H9 (cell line): Measurements from ENCODE around the gene PDZD2. TPM values are rescaled to one million over a fixed set of nuclear protein-coding genes. Genes with fewer than 3 reads are reported as not detected.

Experiments used
- DNase-seq: peaks from one replicate; pipeline ENCODE4 v3.0.0-alpha.2; 2017
- H2AFZ ChIP-seq: one replicate; pipeline ENCODE4 v1.6.1; 2013; ENCODE audit warnings: mild to moderate bottlenecking, low read length, control low read depth, moderate library complexity
- H2AK5ac ChIP-seq: 2 replicates; pipeline ENCODE4 v1.6.1; 2013; ENCODE audit warnings: low read length, control low read depth, mixed read lengths; ENCODE audit not compliant: insufficient read length
- H2BK120ac ChIP-seq: one replicate; pipeline ENCODE4 v1.6.1; 2013; ENCODE audit warnings: low read depth, mild to moderate bottlenecking, low read length, control low read depth, inconsistent platforms; ENCODE audit not compliant: poor library complexity, severe bottlenecking
- H2BK12ac ChIP-seq: 2 replicates; pipeline ENCODE4 v1.6.1; 2013; ENCODE audit warnings: low read length, control low read depth, mixed read lengths, low read depth; ENCODE audit not compliant: insufficient read length
- H2BK15ac ChIP-seq: 2 replicates; pipeline ENCODE4 v1.6.1; 2013; ENCODE audit warnings: low read depth, low read length, control low read depth
- H2BK20ac ChIP-seq: one replicate; pipeline ENCODE4 v1.6.1; 2013; ENCODE audit warnings: low read depth, mild to moderate bottlenecking, low read length, control low read depth, inconsistent platforms; ENCODE audit not compliant: poor library complexity, severe bottlenecking
- H2BK5ac ChIP-seq: 2 replicates; pipeline ENCODE4 v1.6.1; 2013; ENCODE audit warnings: low read length, control low read depth, mixed read lengths; ENCODE audit not compliant: insufficient read length
- H3K14ac ChIP-seq: 2 replicates; pipeline ENCODE4 v1.6.1; 2013; ENCODE audit warnings: low read length, control low read depth; ENCODE audit not compliant: insufficient read depth
- H3K18ac ChIP-seq: 2 replicates; pipeline ENCODE4 v1.6.1; 2013; ENCODE audit warnings: low read depth, mild to moderate bottlenecking, mixed read lengths, low read length, control low read depth; ENCODE audit not compliant: insufficient read length
- H3K23ac ChIP-seq: 2 replicates; pipeline ENCODE4 v1.6.1; 2013; ENCODE audit warnings: low read length, control low read depth, mixed read lengths, low read depth; ENCODE audit not compliant: insufficient read length
- H3K23me2 ChIP-seq: 2 replicates; pipeline ENCODE4 v1.6.1; 2013; ENCODE audit warnings: low read depth, mild to moderate bottlenecking, mixed read lengths, low read length, control low read depth; ENCODE audit not compliant: insufficient read length, poor library complexity, severe bottlenecking
- H3K27ac ChIP-seq: 2 replicates; pipeline ENCODE4 v1.5.1; 2013; ENCODE audit warnings: low read length, control low read depth, mixed read lengths, low read depth; ENCODE audit not compliant: insufficient read length
- H3K27me3 ChIP-seq: 2 replicates; pipeline ENCODE4 v1.6.1; 2013; ENCODE audit warnings: low read length, control low read depth, inconsistent platforms; ENCODE audit not compliant: insufficient read depth
- H3K4ac ChIP-seq: 2 replicates; pipeline ENCODE4 v1.6.1; 2013; ENCODE audit warnings: low read depth, mild to moderate bottlenecking, control low read depth, inconsistent platforms, low read length, moderate library complexity
- H3K4me1 ChIP-seq: 2 replicates; pipeline ENCODE4 v1.6.1; 2013; ENCODE audit warnings: low read length, control low read depth, inconsistent platforms; ENCODE audit not compliant: insufficient read depth
- H3K4me2 ChIP-seq: 2 replicates; pipeline ENCODE4 v1.6.1; 2013; ENCODE audit warnings: low read length, control low read depth, mixed read lengths; ENCODE audit not compliant: insufficient read length, insufficient read depth
- H3K56ac ChIP-seq: 2 replicates; pipeline ENCODE4 v1.6.1; 2013; ENCODE audit warnings: low read depth, mild to moderate bottlenecking, mixed read lengths, low read length, control low read depth; ENCODE audit not compliant: insufficient read length
- H3K79me1 ChIP-seq: 2 replicates; pipeline ENCODE4 v1.6.1; 2013; ENCODE audit warnings: low read depth, mild to moderate bottlenecking, moderate library complexity, low read length, control low read depth, inconsistent platforms; ENCODE audit not compliant: insufficient read depth, poor library complexity, severe bottlenecking
- H3K79me2 ChIP-seq: 2 replicates; pipeline ENCODE4 v1.6.1; 2013; ENCODE audit warnings: low read length, control low read depth, inconsistent platforms; ENCODE audit not compliant: insufficient read depth
- H3K9ac ChIP-seq: 2 replicates; pipeline ENCODE4 v1.6.1; 2013; ENCODE audit warnings: low read length, control low read depth, mixed read lengths; ENCODE audit not compliant: insufficient read length; ENCODE audit errors: extremely low read depth
- H3K9me3 ChIP-seq: one replicate; pipeline ENCODE4 v1.6.1; 2013; ENCODE audit warnings: low read depth, low read length, inconsistent platforms; ENCODE audit not compliant: control insufficient read depth
- H3T11ph ChIP-seq: one replicate; pipeline ENCODE4 v1.6.1; 2013; ENCODE audit warnings: mild to moderate bottlenecking, low read length, control low read depth, inconsistent platforms
- H4K20me1 ChIP-seq: one replicate; pipeline ENCODE4 v1.6.1; 2013; ENCODE audit not compliant: control insufficient read depth, insufficient read length, insufficient read depth
- H4K5ac ChIP-seq: 2 replicates; pipeline ENCODE4 v1.6.1; 2013; ENCODE audit warnings: low read depth, mild to moderate bottlenecking, mixed read lengths, low read length, control low read depth; ENCODE audit not compliant: insufficient read length
- H4K8ac ChIP-seq: replicated peaks from 2 replicates; pipeline ENCODE4 v1.6.1; 2013; ENCODE audit warnings: low read length, control low read depth, mixed read lengths, low read depth; ENCODE audit not compliant: insufficient read length
- H4K91ac ChIP-seq: 2 replicates; pipeline ENCODE4 v1.6.1; 2013; ENCODE audit warnings: low read depth, mild to moderate bottlenecking, moderate library complexity, mixed read lengths, low read length, control low read depth; ENCODE audit not compliant: insufficient read length
- H3K27ac Mint-ChIP-seq, 3 experiments: 2 replicates in 2 of 3; 3 replicates in 1 of 3; pipeline ENCODE4 v1.8.0; 2020 to 2021; ENCODE audit warnings: mixed read lengths in 3 of 3, mild to moderate bottlenecking in 1 of 3, moderate library complexity in 1 of 3
- H3K27me3 Mint-ChIP-seq: 2 replicates; pipeline ENCODE4 v1.8.0; 2021; ENCODE audit warnings: low read depth, mild to moderate bottlenecking, moderate library complexity, mixed read lengths
- H3K36me3 Mint-ChIP-seq, 3 experiments: 2 replicates in 2 of 3; 3 replicates in 1 of 3; pipeline ENCODE4 v1.8.0; 2020 to 2021; ENCODE audit warnings: low read depth in 3 of 3, mixed read lengths in 3 of 3; ENCODE audit not compliant: insufficient read depth in 1 of 3
- H3K4me1 Mint-ChIP-seq, 2 experiments: 2 replicates each; pipeline ENCODE4 v1.8.0; 2020; ENCODE audit warnings: mixed read lengths in 2 of 2
- H3K4me3 Mint-ChIP-seq, 2 experiments: 2 replicates in 1 of 2; 3 replicates in 1 of 2; pipeline ENCODE4 v1.8.0; 2020 to 2021; ENCODE audit warnings: mild to moderate bottlenecking in 2 of 2, mixed read lengths in 2 of 2, moderate library complexity in 1 of 2
- H3K9me3 Mint-ChIP-seq, 2 experiments: 2 replicates in 1 of 2; 3 replicates in 1 of 2; pipeline ENCODE4 v1.8.0; 2020; ENCODE audit warnings: mild to moderate bottlenecking in 2 of 2, mixed read lengths in 2 of 2, moderate library complexity in 1 of 2
- WGBS: extraction: QIAGEN DNeasy Blood & Tissue Kit; methylation state at CpG from one replicate; pipeline ENCODE4 v1.1.7; 2013; ENCODE audit warnings: missing lambda C conversion rate, low lambda C conversion rate, mixed read lengths; ENCODE audit not compliant: insufficient read length; ENCODE audit errors: extremely low coverage; 5-methylcytosine and 5-hydroxymethylcytosine counted together
- total RNA-seq: library from RNA; stranded (reverse); gene quantifications from 2 replicates; pipeline ENCODE4 v1.2.1, GENCODE V29; 2021
- TF ChIP-seq, protein P1 (sequence below): fragments of 200-600 bp; sonication (generic); conservative IDR thresholded peaks from 3 replicates; pipeline ENCODE4 v1.8.0; 2021; ENCODE audit warnings: antibody characterized with exemption, mild to moderate bottlenecking

Gene PDZD2
- total RNA-seq, 1 experiment from 2014 or later, result 9.9 TPM

- H3K27me3 Mint-ChIP-seq, result no peaks in the 10 kb centered on the region
- H3K9me3 Mint-ChIP-seq, result no peaks in the 10 kb centered on the region; a peak in 1 of 5 replicates
- Histone ChIP-seq H3K4me1 (peaks cover 7% of the 10 kb centered on the region; the same call in 1 of the 2 replicates), H3K9me3 (no peaks in the 10 kb centered on the region), H4K5ac (no peak overlapping the region), H3K23me2 (no peaks in the 10 kb centered on the region), H2AFZ (no peak overlapping the region), H2BK12ac (no peak overlapping the region), H4K20me1 (no peaks in the 10 kb centered on the region), H2BK120ac (no peak overlapping the region), H3K27ac (no peak overlapping the region), H3K4ac (no peak overlapping the region), H2BK20ac (no peak overlapping the region), H2BK15ac (no peak overlapping the region), H3K18ac (no peak overlapping the region), H3K79me2 (no peaks in the 10 kb centered on the region), H3K14ac (no peak overlapping the region), H3K79me1 (no peaks in the 10 kb centered on the region), H3K23ac (no peak overlapping the region), H3T11ph (no peak overlapping the region), H2BK5ac (no peak overlapping the region), H2AK5ac (no peak overlapping the region), H3K56ac (no peak overlapping the region), H3K4me2 (no peak overlapping the region), H4K8ac (no peak overlapping the region), H3K9ac (no peak overlapping the region), H3K27me3 (no peaks in the 10 kb centered on the region), H4K91ac (no peak overlapping the region)
- peaks cover 9 to 13% (median 10%) of the 10 kb centered on the region in 3 experiments for H3K36me3 Mint-ChIP-seq
- H3K4me3 Mint-ChIP-seq, result no peak overlapping the region
- TF ChIP-seq, protein P1, sequence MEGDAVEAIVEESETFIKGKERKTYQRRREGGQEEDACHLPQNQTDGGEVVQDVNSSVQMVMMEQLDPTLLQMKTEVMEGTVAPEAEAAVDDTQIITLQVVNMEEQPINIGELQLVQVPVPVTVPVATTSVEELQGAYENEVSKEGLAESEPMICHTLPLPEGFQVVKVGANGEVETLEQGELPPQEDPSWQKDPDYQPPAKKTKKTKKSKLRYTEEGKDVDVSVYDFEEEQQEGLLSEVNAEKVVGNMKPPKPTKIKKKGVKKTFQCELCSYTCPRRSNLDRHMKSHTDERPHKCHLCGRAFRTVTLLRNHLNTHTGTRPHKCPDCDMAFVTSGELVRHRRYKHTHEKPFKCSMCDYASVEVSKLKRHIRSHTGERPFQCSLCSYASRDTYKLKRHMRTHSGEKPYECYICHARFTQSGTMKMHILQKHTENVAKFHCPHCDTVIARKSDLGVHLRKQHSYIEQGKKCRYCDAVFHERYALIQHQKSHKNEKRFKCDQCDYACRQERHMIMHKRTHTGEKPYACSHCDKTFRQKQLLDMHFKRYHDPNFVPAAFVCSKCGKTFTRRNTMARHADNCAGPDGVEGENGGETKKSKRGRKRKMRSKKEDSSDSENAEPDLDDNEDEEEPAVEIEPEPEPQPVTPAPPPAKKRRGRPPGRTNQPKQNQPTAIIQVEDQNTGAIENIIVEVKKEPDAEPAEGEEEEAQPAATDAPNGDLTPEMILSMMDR, result no peak
- no CpG with 5 or more reads among the region's 5 CpGs for WGBS
- DNase-seq, result no peak
- H3K4me1 Mint-ChIP-seq, result peaks cover 16 to 24% of the 10 kb centered on the region in 2 experiments
- peak overlapping the region in 1 of 3 experiments; percentile 82; a peak in 3 of 7 replicates for H3K27ac Mint-ChIP-seq
Observed at GRCh38 chr5:31999470-31999869, 360.5 kb downstream of the PDZD2 start.
